HEK293T (cell line): ENCODE data around the gene SMARCD2.
"Not testable (repeated sequence)": the region's sequence is repeated elsewhere in the genome, so short reads cannot be mapped to it uniquely, and the experiment has no call there.

Experiments
- CTCF ChIA-PET: fragments of 350-600 bp; formaldehyde crosslinking; extraction: SDS; loops from one replicate; lab custom pipeline; 2021; ENCODE audit warnings: antibody characterized with exemption, inconsistent platforms; lab: Yijun Ruan, JAX
- POLR2A ChIA-PET: fragments of 350-600 bp; formaldehyde crosslinking; extraction: SDS; loops from one replicate; lab custom pipeline; 2020; ENCODE audit warnings: antibody characterized with exemption, inconsistent platforms; lab: Yijun Ruan, JAX
- DNase-seq: peaks from one replicate; pipeline ENCODE4 v3.0.0; 2012; ENCODE audit warnings: mixed read lengths; ENCODE audit errors: extremely low spot score
- ARNT ChIP-seq: fragments of 450-650 bp; IDR thresholded peaks from 2 replicates; pipeline ENCODE4 v1.6.1; 2017; ENCODE audit warnings: mild to moderate bottlenecking
- BHLHE40 ChIP-seq: fragments of 450-650 bp; IDR thresholded peaks from 2 replicates; pipeline ENCODE4 v1.6.1; 2016; ENCODE audit warnings: mild to moderate bottlenecking, moderate library complexity, borderline replicate concordance
- CTBP1 ChIP-seq: fragments of 450-650 bp; IDR thresholded peaks from 2 replicates; pipeline ENCODE4 v1.6.1; 2016; ENCODE audit warnings: borderline replicate concordance
- ELF4 ChIP-seq: fragments of 450-650 bp; IDR thresholded peaks from 2 replicates; pipeline ENCODE4 v1.6.1; 2017; ENCODE audit warnings: antibody characterized with exemption
- FOXA1 ChIP-seq: fragments of 450-650 bp; IDR thresholded peaks from 2 replicates; pipeline ENCODE4 v1.6.1; 2016; ENCODE audit warnings: mild to moderate bottlenecking
- FOXK2 ChIP-seq: fragments of 450-650 bp; IDR thresholded peaks from 2 replicates; pipeline ENCODE4 v1.6.1; 2016; ENCODE audit warnings: mild to moderate bottlenecking
- FOXM1 ChIP-seq: fragments of 450-650 bp; IDR thresholded peaks from 2 replicates; pipeline ENCODE4 v1.6.1; 2017; ENCODE audit warnings: mild to moderate bottlenecking, borderline replicate concordance
- HDGF ChIP-seq: fragments of 450-650 bp; IDR thresholded peaks from 2 replicates; pipeline ENCODE4 v1.6.1; 2017; ENCODE audit warnings: antibody characterized with exemption, borderline replicate concordance
- L3MBTL2 ChIP-seq: fragments of 450-650 bp; conservative IDR thresholded peaks from 2 replicates; pipeline ENCODE4 v1.6.1; 2016; ENCODE audit warnings: mild to moderate bottlenecking
- LEF1 ChIP-seq: fragments of 450-650 bp; IDR thresholded peaks from 2 replicates; pipeline ENCODE4 v1.6.1; 2017; ENCODE audit warnings: mild to moderate bottlenecking, borderline replicate concordance
- NFRKB ChIP-seq: fragments of 450-650 bp; IDR thresholded peaks from 2 replicates; pipeline ENCODE4 v1.6.1; 2016; ENCODE audit warnings: mild to moderate bottlenecking, moderate library complexity
- PKNOX1 ChIP-seq: fragments of 450-650 bp; IDR thresholded peaks from 2 replicates; pipeline ENCODE4 v1.6.1; 2016
- SP1 ChIP-seq: fragments of 450-650 bp; IDR thresholded peaks from 2 replicates; pipeline ENCODE4 v1.6.1; 2017
- SUZ12 ChIP-seq: fragments of 450-650 bp; IDR thresholded peaks from 2 replicates; pipeline ENCODE4 v1.6.1; 2016; ENCODE audit warnings: mild to moderate bottlenecking
- TARDBP ChIP-seq: fragments of 450-650 bp; IDR thresholded peaks from 2 replicates; pipeline ENCODE4 v1.6.1; 2016
- ZNF384 ChIP-seq: fragments of 450-650 bp; IDR thresholded peaks from 2 replicates; pipeline ENCODE4 v1.6.1; 2016

The SMARCD2 gene

GRCh38 chr17:63870292-63870665 is 27.8 kb upstream of the SMARCD2 start:
- POLR2A ChIA-PET, DNase-seq: not testable (repeated sequence)
- CTCF ChIA-PET, result interaction anchor here (0.8 kb wide), 1 partner anchor 11 kb away, joined by 3 read pairs; the partner anchor contains the start of gene GH2

- DNase-seq, POLR2A ChIA-PET: not testable (repeated sequence)
- CTCF ChIA-PET, result interaction anchor here (0.8 kb wide), 1 partner anchor 12 kb away, joined by 3 read pairs; the partner anchor contains the start of gene GH2
Measured at GRCh38 chr17:63869491-63870291, 27.2 kb upstream of the SMARCD2 start.

- DNase-seq, result not testable (repeated sequence)
- ChIA-PET CTCF (interaction anchor here (0.8 to 1.3 kb wide), 4 partner anchors 20 to 131 kb away, joined by 3 to 5 read pairs (median 4); no protein-coding TSS in a partner anchor), POLR2A (interaction anchor here (1.8 kb wide), 1 partner anchor 23 kb away, joined by 8 read pairs; the partner anchor contains the start of gene SMARCD2)
Measured at GRCh38 chr17:63866625-63867024, 24.1 kb upstream of the SMARCD2 start.

- ChIA-PET POLR2A (interaction anchor here (1.1 to 1.8 kb wide), 2 partner anchors 86 to 117 kb away, joined by 3 to 6 read pairs; partner anchors contain the start of genes CCDC47 and DDX42), CTCF (interaction anchor here (0.9 to 1.4 kb wide), 2 partner anchors 12 to 87 kb away, joined by 3 read pairs; no protein-coding TSS in a partner anchor)
- no peak for DNase-seq
- no peak for TF ChIP-seq ELF4
- no peak for TF ChIP-seq FOXM1
- no peak for TF ChIP-seq L3MBTL2
- TF ChIP-seq LEF1, result no peak
- no peak for TF ChIP-seq CTBP1
- TF ChIP-seq BHLHE40, result no peak
- no peak for TF ChIP-seq SUZ12
- TF ChIP-seq ZNF384, result no peak
Measured at GRCh38 chr17:63859257-63859656, 16.8 kb upstream of the SMARCD2 start.

- CTCF ChIA-PET, result interaction anchor here (0.7 to 1.4 kb wide), 4 partner anchors 9 to 340 kb away, joined by 3 to 4 read pairs (median 4); no protein-coding TSS in a partner anchor
- POLR2A ChIA-PET, DNase-seq: not testable (repeated sequence)
Measured at GRCh38 chr17:63856425-63856824, 13.9 kb upstream of the SMARCD2 start.

GRCh38 chr17:63855185-63855584 is 12.7 kb upstream of the SMARCD2 start:
- no peak for TF ChIP-seq LEF1
- no peak for TF ChIP-seq ELF4
- TF ChIP-seq CTBP1, result no peak
- no peak for TF ChIP-seq FOXA1
- TF ChIP-seq TARDBP, result no peak
- no peak for TF ChIP-seq ARNT
- TF ChIP-seq BHLHE40, result no peak
- TF ChIP-seq L3MBTL2, result no peak
- no peak for TF ChIP-seq SP1
- no peak for TF ChIP-seq FOXK2
- TF ChIP-seq PKNOX1, result no peak
- no peak for TF ChIP-seq FOXM1
- no peak for TF ChIP-seq SUZ12
- no peak for TF ChIP-seq ZNF384
- no peak for TF ChIP-seq HDGF
- TF ChIP-seq NFRKB, result no peak
- DNase-seq, result no peak
- CTCF ChIA-PET, result interaction anchor here (0.6 to 1.4 kb wide), 3 partner anchors 12 to 239 kb away, joined by 3 to 5 read pairs (median 4); no protein-coding TSS in a partner anchor
- POLR2A ChIA-PET, result no interaction called here

- TF ChIP-seq SUZ12, result no peak
- no peak for TF ChIP-seq NFRKB
- TF ChIP-seq ELF4, result no peak
- TF ChIP-seq FOXM1, result no peak
- TF ChIP-seq L3MBTL2, result no peak
- TF ChIP-seq PKNOX1, result no peak
- TF ChIP-seq CTBP1, result no peak
- no peak for TF ChIP-seq TARDBP
- TF ChIP-seq ARNT, result no peak
- no peak for TF ChIP-seq SP1
Measured at GRCh38 chr17:63854709-63855108, 12.2 kb upstream of the SMARCD2 start.

More at GRCh38 chr17:63854709-63855108, 12.2 kb upstream of the SMARCD2 start:
- ChIA-PET CTCF (interaction anchor here (0.6 to 1.3 kb wide), 3 partner anchors 11 to 65 kb away, joined by 3 to 5 read pairs (median 4); no protein-coding TSS in a partner anchor), POLR2A (interaction anchor here (0.6 kb wide), 1 partner anchor 81 kb away, joined by 3 read pairs; the partner anchor contains the start of gene CCDC47)
- no peak for DNase-seq
